Uterus (tissue), 4 donors: ENCODE data around the gene P2RX7. TPM values are rescaled to one million over a fixed set of nuclear protein-coding genes. Genes with fewer than 3 reads are reported as not detected.
A peak's percentile ranks its signal among the peaks of the same experiment; 100 is the strongest.

Experiments
- DNase-seq, 2 donors: peaks; one replicate each; pipeline ENCODE4 v3.0.0-alpha.2; 2019 to 2020
- H3K27ac ChIP-seq, 2 donors: fragments of 200-600 bp; sonication (generic); 1 replicate in 1 of 2; 2 replicates in 1 of 2; pipeline ENCODE4 v1.5.1; 2016 to 2018
- H3K27me3 ChIP-seq, 2 donors: fragments of 200-600 bp; sonication (generic); one replicate each; pipeline ENCODE4 v1.5.1; 2018 to 2019; ENCODE audit warnings: control low read depth in 1 of 2
- H3K36me3 ChIP-seq, 2 donors: fragments of 200-600 bp; sonication (generic); one replicate each; pipeline ENCODE4 v1.5.1; 2019; ENCODE audit warnings: control low read depth in 1 of 2
- H3K4me1 ChIP-seq, 2 donors: fragments of 200-600 bp; sonication (generic); one replicate each; pipeline ENCODE4 v1.5.1; 2018 to 2019; ENCODE audit warnings: control low read depth in 1 of 2
- H3K4me3 ChIP-seq, 2 donors: fragments of 200-600 bp; sonication (generic); 1 replicate in 1 of 2; 2 replicates in 1 of 2; pipeline ENCODE4 v1.5.1; 2018 to 2019; ENCODE audit warnings: mild to moderate bottlenecking in 1 of 2
- H3K9me3 ChIP-seq, 2 donors: fragments of 200-600 bp; sonication (generic); one replicate each; pipeline ENCODE4 v1.5.1; 2019; ENCODE audit warnings: control low read depth in 1 of 2
- CTCF ChIP-seq, 4 experiments: fragments of 200-600 bp in 2 of 4; fragments of 450-650 bp in 2 of 4; sonication (generic) in 2 of 4; IDR thresholded peaks; one replicate each; pipeline ENCODE4 v1.5.1; 2016 to 2019; ENCODE audit warnings: antibody characterized with exemption in 4 of 4, mild to moderate bottlenecking in 2 of 4, moderate library complexity in 1 of 4
- POLR2A ChIP-seq, 2 donors: fragments of 450-650 bp; IDR thresholded peaks; one replicate each; pipeline ENCODE4 v1.6.1; 2016; ENCODE audit warnings: antibody characterized with exemption in 2 of 2, mild to moderate bottlenecking in 1 of 2, moderate library complexity in 1 of 2
- intact Hi-C: fragments of 100-400 bp; cut with DNase I; formaldehyde crosslinking; loops from one replicate; pipeline ENCODE4 v1.15.1; 2023; ENCODE audit warnings: low total_unique reads
- total RNA-seq, 4 donors: library from RNA; depleted of rRNA in 3 of 4; stranded (reverse); fragments of >200 nt in 3 of 4; gene quantifications; one replicate each; pipeline versions ENCODE4 v1.1.0 to v1.2.4, GENCODE V29; 2014 to 2023
- donor health status: DM: yes; HTN: yes; CAD: no.

P2RX7 gene
- total RNA-seq, 4 donors from 2014 or later = 1.0 to 7.7 (median 3.1) TPM

GRCh38 chr12:121086781-121087295, 45.8 kb upstream of the P2RX7 start:
- H3K27me3 ChIP-seq = no peaks in the 10 kb centered on the region

GRCh38 chr12:121087467-121088194, 45.0 kb upstream of the P2RX7 start:
- no peak for DNase-seq
- Histone ChIP-seq H3K4me1 (no peaks in the 10 kb centered on the region), H3K9me3 (no peaks in the 10 kb centered on the region), H3K36me3 (no peaks in the 10 kb centered on the region), H3K27me3 (no peaks in the 10 kb centered on the region), H3K27ac (no peak overlapping the region), H3K4me3 (no peak overlapping the region)
- intact Hi-C loops = no loop called here
- TF ChIP-seq POLR2A (IDR thresholded peaks at IDR 0.05) (no peak), CTCF (IDR thresholded peaks at IDR 0.05) (no peak)

More at GRCh38 chr12:121086781-121087295, 45.8 kb upstream of the P2RX7 start:
- intact Hi-C loops = no loop called here
- Histone ChIP-seq H3K9me3 (no peaks in the 10 kb centered on the region), H3K4me3 (no peak overlapping the region), H3K27ac (no peak overlapping the region), H3K36me3 (no peaks in the 10 kb centered on the region), H3K4me1 (no peaks in the 10 kb centered on the region)
- TF ChIP-seq POLR2A (IDR thresholded peaks at IDR 0.05) = no peak
- no peak for TF ChIP-seq CTCF (IDR thresholded peaks at IDR 0.05)
- no peak for DNase-seq

- no peak for TF ChIP-seq CTCF (IDR thresholded peaks at IDR 0.05)
- TF ChIP-seq POLR2A (IDR thresholded peaks at IDR 0.05) = no peak
Measured at GRCh38 chr12:121088195-121088585, 44.5 kb upstream of the P2RX7 start.

GRCh38 chr12:121089031-121089812, 43.5 kb upstream of the P2RX7 start:
- H3K27me3 ChIP-seq = no peaks in the 10 kb centered on the region
- TF ChIP-seq CTCF (IDR thresholded peaks at IDR 0.05) (no peak), POLR2A (IDR thresholded peaks at IDR 0.05) (no peak)
- DNase-seq = peak in 1 of 2 donors; percentile 17

More at GRCh38 chr12:121088195-121088585, 44.5 kb upstream of the P2RX7 start:
- intact Hi-C loops = no loop called here
- DNase-seq = no peak
- no peaks in the 10 kb centered on the region for H3K4me1 ChIP-seq
- no peak overlapping the region for H3K27ac ChIP-seq
- H3K4me3 ChIP-seq = no peak overlapping the region
- H3K36me3 ChIP-seq = no peaks in the 10 kb centered on the region
- H3K27me3 ChIP-seq = no peaks in the 10 kb centered on the region
- H3K9me3 ChIP-seq = no peaks in the 10 kb centered on the region

More at GRCh38 chr12:121089031-121089812, 43.5 kb upstream of the P2RX7 start:
- H3K27ac ChIP-seq = no peak overlapping the region
- no peaks in the 10 kb centered on the region for H3K4me1 ChIP-seq
- intact Hi-C loops = no loop called here
- no peaks in the 10 kb centered on the region for H3K36me3 ChIP-seq
- H3K4me3 ChIP-seq = no peak overlapping the region
- no peaks in the 10 kb centered on the region for H3K9me3 ChIP-seq
